Prostate gland (tissue), 2 donors: ENCODE results near the gene MYO15B.

Experiments used
- POLR2A ChIP-seq: fragments of 450-650 bp; IDR thresholded peaks from one replicate; pipeline ENCODE4 v1.6.1; 2016; ENCODE audit warnings: antibody characterized with exemption, mild to moderate bottlenecking
- POLR2AphosphoS5 ChIP-seq: sonication (generic); formaldehyde crosslinking; IDR thresholded peaks from one replicate; pipeline ENCODE4 v1.6.1; 2017; ENCODE audit warnings: antibody characterized with exemption
- TF ChIP-seq, protein P1 (sequence below), 4 experiments: fragments of 200-600 bp in 2 of 4; fragments of 450-650 bp in 2 of 4; sonication (generic) in 2 of 4; IDR thresholded peaks; 1 replicate in 3 of 4; 2 replicates in 1 of 4; pipeline ENCODE4 v1.5.1; 2016 to 2019; ENCODE audit warnings: antibody characterized with exemption in 4 of 4, mild to moderate bottlenecking in 2 of 4, moderate library complexity in 2 of 4

DNA sequence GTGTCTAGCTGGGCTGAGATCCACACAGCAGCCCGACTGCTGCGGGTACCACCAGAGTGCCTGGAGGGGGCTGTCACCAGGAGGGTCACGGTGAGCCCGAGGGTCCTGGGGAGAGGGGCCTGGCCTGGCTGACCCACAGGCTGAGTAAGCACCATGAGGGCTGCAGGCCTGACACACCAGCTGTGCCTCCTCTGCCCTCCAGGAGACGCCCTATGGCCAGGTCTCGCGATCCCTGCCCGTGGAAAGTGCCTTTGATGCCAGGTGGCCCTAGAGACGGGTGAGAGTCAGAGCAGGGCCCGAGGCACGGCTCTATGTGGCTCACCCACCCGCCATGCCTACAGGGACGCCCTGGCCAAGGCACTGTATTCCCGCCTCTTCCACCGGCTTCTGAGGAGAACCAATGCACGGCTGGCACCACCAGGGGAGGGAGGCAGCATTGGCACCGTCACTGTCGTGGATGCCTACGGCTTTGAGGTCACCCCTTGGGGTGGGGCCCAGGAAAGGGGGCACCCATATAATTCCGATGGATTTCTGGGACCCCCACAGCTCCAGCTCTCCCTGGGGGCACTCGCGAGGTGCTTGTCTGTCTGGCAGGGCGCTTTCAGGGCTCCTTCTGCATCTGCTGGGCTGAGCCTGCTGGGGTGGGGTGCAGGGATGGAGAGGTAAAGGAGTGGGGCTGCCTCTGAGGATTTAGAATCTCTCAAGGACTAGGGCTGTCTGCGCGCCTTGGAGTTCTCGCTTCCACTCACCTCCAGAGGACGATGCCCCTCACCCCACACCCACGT is 7.1 kb downstream of the MYO15B start:
- TF ChIP-seq, protein P1, sequence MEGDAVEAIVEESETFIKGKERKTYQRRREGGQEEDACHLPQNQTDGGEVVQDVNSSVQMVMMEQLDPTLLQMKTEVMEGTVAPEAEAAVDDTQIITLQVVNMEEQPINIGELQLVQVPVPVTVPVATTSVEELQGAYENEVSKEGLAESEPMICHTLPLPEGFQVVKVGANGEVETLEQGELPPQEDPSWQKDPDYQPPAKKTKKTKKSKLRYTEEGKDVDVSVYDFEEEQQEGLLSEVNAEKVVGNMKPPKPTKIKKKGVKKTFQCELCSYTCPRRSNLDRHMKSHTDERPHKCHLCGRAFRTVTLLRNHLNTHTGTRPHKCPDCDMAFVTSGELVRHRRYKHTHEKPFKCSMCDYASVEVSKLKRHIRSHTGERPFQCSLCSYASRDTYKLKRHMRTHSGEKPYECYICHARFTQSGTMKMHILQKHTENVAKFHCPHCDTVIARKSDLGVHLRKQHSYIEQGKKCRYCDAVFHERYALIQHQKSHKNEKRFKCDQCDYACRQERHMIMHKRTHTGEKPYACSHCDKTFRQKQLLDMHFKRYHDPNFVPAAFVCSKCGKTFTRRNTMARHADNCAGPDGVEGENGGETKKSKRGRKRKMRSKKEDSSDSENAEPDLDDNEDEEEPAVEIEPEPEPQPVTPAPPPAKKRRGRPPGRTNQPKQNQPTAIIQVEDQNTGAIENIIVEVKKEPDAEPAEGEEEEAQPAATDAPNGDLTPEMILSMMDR (IDR thresholded peaks at IDR 0.05) = no peak
- no peak for TF ChIP-seq POLR2A
- no peak for TF ChIP-seq POLR2AphosphoS5
